HCT116 (cell line): ENCODE measurements around the gene ANKRD34C. TPM values are rescaled to one million over a fixed set of nuclear protein-coding genes. Genes with fewer than 3 reads are reported as not detected.
A peak's percentile ranks its signal among the peaks of the same experiment; 100 is the strongest.

Experiments
- ATAC-seq: fragments of 200-7000 bp; cut with Tn5 transposase; 2 replicates; pipeline ENCODE4 v1.9.1; 2020; ENCODE audit warnings: mild to moderate bottlenecking, moderate library complexity
- BruUV-seq: library from RNA; stranded (reverse); fragments of 400-500 nt; replicated peaks from 2 replicates; lab custom pipeline; 2021; lab: Mats Ljungman, UMichigan
- CTCF ChIA-PET: fragments of 300-600 bp; sonication (Branson Sonifier 250); formaldehyde crosslinking; loops from one replicate; lab custom pipeline; 2021; ENCODE audit warnings: antibody characterized with exemption; lab: Charles Lee
- POLR2A ChIA-PET: fragments of 300-600, 350-600 bp; sonication (Branson Sonifier 250); formaldehyde crosslinking; loops from one replicate; lab custom pipeline; 2021; ENCODE audit warnings: antibody characterized with exemption; lab: Charles Lee
- RAD21 ChIA-PET, 2 experiments: fragments of 300-600 bp; sonication (Branson Sonifier 250); formaldehyde crosslinking; loops; one replicate each; lab custom pipeline; 2023; ENCODE audit warnings: low total read pairs in 2 of 2; ENCODE audit not compliant: uncharacterized antibody in 2 of 2, unreplicated experiment in 2 of 2, low non-redundant PET in 1 of 2; lab: Charles Lee
- DNase-seq: peaks from one replicate; pipeline ENCODE4 v3.0.0-alpha.2; 2010; ENCODE audit warnings: low read depth, low spot score
- H2AFZ ChIP-seq: fragments of 200-600 bp; shearing (Covaris generic), sonication (generic); 2 replicates; pipeline ENCODE4 v1.6.1; 2017; ENCODE audit warnings: low read depth, mixed run types, mixed read lengths, antibody characterized with exemption, low read length; ENCODE audit not compliant: poor library complexity, severe bottlenecking
- H3K27ac ChIP-seq: 2 replicates; pipeline ENCODE4 v1.5.1; 2012; ENCODE audit warnings: low read depth, low read length
- H3K27me3 ChIP-seq: fragments of 200-600 bp; sonication (generic); 2 replicates; pipeline ENCODE4 v1.6.1; 2016; ENCODE audit warnings: mixed run types, low read length, mixed read lengths; ENCODE audit not compliant: insufficient read depth
- H3K36me3 ChIP-seq, 2 experiments: fragments of 200-500 bp in 1 of 2; fragments of 200-600 bp in 1 of 2; sonication (Bioruptor generic) in 1 of 2; sonication (generic) in 1 of 2; 2 replicates each; pipeline versions ENCODE4 v1.5.1 to v1.6.1; 2014 to 2016; ENCODE audit warnings: low read length in 2 of 2, inconsistent platforms in 1 of 2, mixed read lengths in 1 of 2, mixed run types in 1 of 2; ENCODE audit not compliant: insufficient read depth in 2 of 2, control insufficient read depth in 1 of 2
- H3K4me1 ChIP-seq, 2 experiments: fragments of 200-600 bp in 1 of 2; sonication (generic) in 1 of 2; 2 replicates each; pipeline versions ENCODE4 v1.5.1 to v1.6.1; 2012 to 2017; ENCODE audit warnings: low read length in 2 of 2, inconsistent platforms in 1 of 2, mild to moderate bottlenecking in 1 of 2, mixed read lengths in 1 of 2, mixed run types in 1 of 2, moderate library complexity in 1 of 2; ENCODE audit not compliant: insufficient read depth in 2 of 2, control insufficient read depth in 1 of 2
- H3K4me2 ChIP-seq: fragments of 200-600 bp; sonication (generic); 2 replicates; pipeline ENCODE4 v1.6.1; 2017; ENCODE audit warnings: mixed run types, low read length, mixed read lengths
- H3K4me3 ChIP-seq, 2 experiments: fragments of 200-600 bp in 1 of 2; sonication (generic) in 1 of 2; replicated peaks in 1 of 2; 2 replicates each; pipeline ENCODE4 v1.5.1; 2011 to 2016; ENCODE audit warnings: low read length in 2 of 2, control low read depth in 1 of 2, low read depth in 1 of 2, mild to moderate bottlenecking in 1 of 2, mixed read lengths in 1 of 2, mixed run types in 1 of 2
- H3K79me2 ChIP-seq: fragments of 200-600 bp; sonication (generic); 2 replicates; pipeline ENCODE4 v1.6.1; 2017; ENCODE audit warnings: mild to moderate bottlenecking, mixed run types, low read length, moderate library complexity, mixed read lengths; ENCODE audit not compliant: insufficient read depth
- H3K9ac ChIP-seq: fragments of 200-600 bp; sonication (generic); 2 replicates; pipeline ENCODE4 v1.6.1; 2016; ENCODE audit warnings: low read length, mixed read lengths
- H3K9me2 ChIP-seq: fragments of 200-600 bp; sonication (generic), shearing (Covaris generic); 2 replicates; pipeline ENCODE4 v1.6.1; 2017; ENCODE audit warnings: mixed run types, mild to moderate bottlenecking, moderate library complexity; ENCODE audit not compliant: insufficient read depth
- H3K9me3 ChIP-seq, 2 experiments: fragments of 200-500 bp in 1 of 2; fragments of 200-600 bp in 1 of 2; sonication (Bioruptor generic) in 1 of 2; sonication (generic) in 1 of 2; 2 replicates each; pipeline ENCODE4 v1.6.1; 2014 to 2017; ENCODE audit warnings: low read length in 2 of 2, mixed read lengths in 2 of 2, inconsistent platforms in 1 of 2, low read depth in 1 of 2, mild to moderate bottlenecking in 1 of 2, mixed run types in 1 of 2, moderate library complexity in 1 of 2; ENCODE audit not compliant: control insufficient read depth in 1 of 2, insufficient read depth in 1 of 2
- H4K20me1 ChIP-seq: fragments of 200-600 bp; sonication (generic), shearing (Covaris generic); 2 replicates; pipeline ENCODE4 v1.6.1; 2017; ENCODE audit warnings: mixed run types, mild to moderate bottlenecking, moderate library complexity; ENCODE audit not compliant: insufficient read depth
- CBX3 ChIP-seq: IDR thresholded peaks from 2 replicates; pipeline ENCODE4 v1.6.1; 2012; ENCODE audit warnings: low read depth
- EZH2phosphoT487 ChIP-seq: fragments of 200-600 bp; IDR thresholded peaks from 2 replicates; pipeline ENCODE4 v1.6.1; 2018; ENCODE audit warnings: antibody characterized with exemption, borderline replicate concordance
- FOSL1 ChIP-seq: IDR thresholded peaks from 2 replicates; pipeline ENCODE4 v1.6.1; 2012; ENCODE audit warnings: low read depth
- POLR2A ChIP-seq: IDR thresholded peaks from 2 replicates; pipeline ENCODE4 v1.7.0; 2011; ENCODE audit warnings: borderline replicate concordance; ENCODE audit not compliant: insufficient read depth, insufficient read length; ENCODE audit errors: extremely low read depth
- SIN3A ChIP-seq: IDR thresholded peaks from 2 replicates; pipeline ENCODE4 v1.6.1; 2012; ENCODE audit warnings: low read depth
- SRF ChIP-seq: IDR thresholded peaks from 2 replicates; pipeline ENCODE4 v1.6.1; 2012; ENCODE audit warnings: low read depth
- TCF7L2 ChIP-seq: IDR thresholded peaks from 2 replicates; pipeline ENCODE4 v1.7.0; 2011; ENCODE audit warnings: borderline replicate concordance, inconsistent platforms; ENCODE audit not compliant: insufficient read depth, insufficient read length; ENCODE audit errors: extremely low read depth
- YY1 ChIP-seq: IDR thresholded peaks from 2 replicates; pipeline ENCODE4 v1.6.1; 2011; ENCODE audit warnings: low read length, low read depth, moderate library complexity, mild to moderate bottlenecking; ENCODE audit not compliant: insufficient replicate concordance; ENCODE audit errors: extremely low read depth
- ZNF274 ChIP-seq: fragments of 200-500 bp; sonication (Bioruptor generic); IDR thresholded peaks from 2 replicates; pipeline ENCODE4 v1.6.1; 2014; ENCODE audit warnings: mild to moderate bottlenecking, low read depth, low read length, inconsistent platforms
- intact Hi-C: fragments of 100-400 bp; cut with micrococcal nuclease; formaldehyde crosslinking; loops from 2 replicates; pipeline ENCODE4 v1.10.0; 2022
- total RNA-seq: library from RNA; stranded (reverse); gene quantifications from one replicate; pipeline ENCODE4 v1.2.1, GENCODE V29; 2021; ENCODE audit not compliant: unreplicated experiment
- TF ChIP-seq, protein P1 (sequence below), 3 experiments: fragments of 200-600 bp in 1 of 3; sonication (generic) in 1 of 3; IDR thresholded peaks in 2 of 3; conservative IDR thresholded peaks in 1 of 3; 2 replicates each; pipeline ENCODE4 v1.5.1; 2012 to 2017; ENCODE audit warnings: low read depth in 2 of 3, low read length in 2 of 3, antibody characterized with exemption in 1 of 3, borderline replicate concordance in 1 of 3, control low read depth in 1 of 3, mild to moderate bottlenecking in 1 of 3, mixed read lengths in 1 of 3, mixed run types in 1 of 3, moderate library complexity in 1 of 3; ENCODE audit not compliant: insufficient read depth in 1 of 3
- TF ChIP-seq, protein P2 (sequence below): IDR thresholded peaks from 2 replicates; pipeline ENCODE4 v1.6.1; 2012
- TF ChIP-seq, protein P3 (sequence below): IDR thresholded peaks from 2 replicates; pipeline ENCODE4 v1.6.1; 2012

ANKRD34C gene
- total RNA-seq, 1 experiment from 2014 or later = not detected

DNA sequence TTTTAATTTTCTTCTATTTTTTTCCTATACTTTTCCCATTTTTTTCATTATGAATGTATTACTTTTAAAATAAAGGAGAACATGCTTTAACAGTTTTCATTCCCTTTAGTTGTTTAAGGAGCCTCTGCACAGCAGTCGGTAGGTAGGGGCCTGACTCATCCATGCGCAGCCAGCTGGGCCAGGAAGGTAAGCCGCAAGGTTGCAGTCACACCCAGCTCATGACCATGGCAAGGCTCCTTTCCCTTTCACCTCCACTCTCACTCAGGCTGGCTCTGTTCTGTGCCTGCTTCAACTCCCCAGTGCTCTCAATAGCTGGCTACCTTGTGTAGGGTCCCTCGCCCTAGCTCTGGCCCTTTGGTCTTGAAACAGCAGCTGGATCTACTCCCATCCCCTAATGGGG, 17.4 kb upstream of the ANKRD34C start:
- peak overlapping the region; percentile 19; the same call in 1 of the 2 replicates for H3K4me2 ChIP-seq
- H3K9me3 ChIP-seq = no peaks in the 10 kb centered on the region
- DNase-seq (peak; percentile 3), ATAC-seq (peak; percentile 76)
- intact Hi-C loops = no loop called here
- H3K27ac ChIP-seq = no peak overlapping the region
- H3K4me1 ChIP-seq = peaks cover 0 to 9% of the 10 kb centered on the region in 2 experiments; a peak in 2 of 4 replicates
- TF ChIP-seq, protein P1, sequence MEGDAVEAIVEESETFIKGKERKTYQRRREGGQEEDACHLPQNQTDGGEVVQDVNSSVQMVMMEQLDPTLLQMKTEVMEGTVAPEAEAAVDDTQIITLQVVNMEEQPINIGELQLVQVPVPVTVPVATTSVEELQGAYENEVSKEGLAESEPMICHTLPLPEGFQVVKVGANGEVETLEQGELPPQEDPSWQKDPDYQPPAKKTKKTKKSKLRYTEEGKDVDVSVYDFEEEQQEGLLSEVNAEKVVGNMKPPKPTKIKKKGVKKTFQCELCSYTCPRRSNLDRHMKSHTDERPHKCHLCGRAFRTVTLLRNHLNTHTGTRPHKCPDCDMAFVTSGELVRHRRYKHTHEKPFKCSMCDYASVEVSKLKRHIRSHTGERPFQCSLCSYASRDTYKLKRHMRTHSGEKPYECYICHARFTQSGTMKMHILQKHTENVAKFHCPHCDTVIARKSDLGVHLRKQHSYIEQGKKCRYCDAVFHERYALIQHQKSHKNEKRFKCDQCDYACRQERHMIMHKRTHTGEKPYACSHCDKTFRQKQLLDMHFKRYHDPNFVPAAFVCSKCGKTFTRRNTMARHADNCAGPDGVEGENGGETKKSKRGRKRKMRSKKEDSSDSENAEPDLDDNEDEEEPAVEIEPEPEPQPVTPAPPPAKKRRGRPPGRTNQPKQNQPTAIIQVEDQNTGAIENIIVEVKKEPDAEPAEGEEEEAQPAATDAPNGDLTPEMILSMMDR (IDR thresholded peaks at IDR 0.05 in 2 of 3, conservative IDR thresholded peaks at IDR 0.05 in 1 of 3; ENCODE audit: borderline replicate concordance in 1 of 3, insufficient read depth in 1 of 3, low read depth in 2 of 3, low read length in 2 of 3) = no peak
- TF ChIP-seq SIN3A (no peak), POLR2A (no peak), FOSL1 (no peak), EZH2phosphoT487 (no peak), SRF (no peak), YY1 (no peak), CBX3 (no peak), ZNF274 (no peak), TCF7L2 (no peak)
- TF ChIP-seq, protein P2, sequence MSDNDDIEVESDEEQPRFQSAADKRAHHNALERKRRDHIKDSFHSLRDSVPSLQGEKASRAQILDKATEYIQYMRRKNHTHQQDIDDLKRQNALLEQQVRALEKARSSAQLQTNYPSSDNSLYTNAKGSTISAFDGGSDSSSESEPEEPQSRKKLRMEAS = no peak
- TF ChIP-seq, protein P3, sequence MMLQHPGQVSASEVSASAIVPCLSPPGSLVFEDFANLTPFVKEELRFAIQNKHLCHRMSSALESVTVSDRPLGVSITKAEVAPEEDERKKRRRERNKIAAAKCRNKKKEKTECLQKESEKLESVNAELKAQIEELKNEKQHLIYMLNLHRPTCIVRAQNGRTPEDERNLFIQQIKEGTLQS = no peak
- ChIA-PET CTCF (no interaction called here), POLR2A (no interaction called here), RAD21 (no interaction called here)
- no peaks in the 10 kb centered on the region for H3K79me2 ChIP-seq
- no peaks in the 10 kb centered on the region for H3K27me3 ChIP-seq
- H3K9me2 ChIP-seq = no peaks in the 10 kb centered on the region
- H3K4me3 ChIP-seq = no peak overlapping the region
- no TSS peak for BruUV-seq
- H4K20me1 ChIP-seq = no peaks in the 10 kb centered on the region
- no peak overlapping the region for H2AFZ ChIP-seq
- H3K9ac ChIP-seq = no peak overlapping the region
- no peaks in the 10 kb centered on the region for H3K36me3 ChIP-seq
